HG02798 (cell line): ENCODE measurements around the gene SRBD1.
"Not testable (repeated sequence)": the region's sequence is repeated elsewhere in the genome, so short reads cannot be mapped to it uniquely, and the experiment has no call there.

Experiments used
- ATAC-seq: cut with Tn5 transposase; IDR thresholded peaks from one replicate; pipeline ENCODE4 v1.9.1; 2021; ENCODE audit warnings: mild to moderate bottlenecking; ENCODE audit not compliant: unreplicated experiment, poor library complexity

The SRBD1 gene

GRCh38 chr2:45438872-45439665 is 172.0 kb downstream of the SRBD1 start:
- ATAC-seq, result no peak

GRCh38 chr2:45436456-45436855 is 174.6 kb downstream of the SRBD1 start:
- no peak for ATAC-seq

GRCh38 chr2:45435316-45435715 is 175.8 kb downstream of the SRBD1 start:
- no peak for ATAC-seq

- no peak for ATAC-seq
Measured at GRCh38 chr2:45433363-45433762, 177.7 kb downstream of the SRBD1 start.

- no peak for ATAC-seq
Measured at GRCh38 chr2:45432406-45432805, 178.7 kb downstream of the SRBD1 start.

- not testable (repeated sequence) for ATAC-seq
Measured at GRCh38 chr2:45426025-45426424, 185.0 kb downstream of the SRBD1 start.

GRCh38 chr2:45422921-45423320 is 188.1 kb downstream of the SRBD1 start:
- no peak for ATAC-seq

- ATAC-seq, result no peak
Measured at GRCh38 chr2:45418532-45418931, 192.5 kb downstream of the SRBD1 start.

GRCh38 chr2:45415534-45416123 is 195.4 kb downstream of the SRBD1 start:
- ATAC-seq, result no peak

- ATAC-seq, result no peak
Measured at GRCh38 chr2:45412754-45413379, 198.2 kb downstream of the SRBD1 start.

GRCh38 chr2:45409677-45410076 is 201.4 kb downstream of the SRBD1 start:
- no peak for ATAC-seq

- ATAC-seq, result no peak
Measured at GRCh38 chr2:45406621-45407020, 204.4 kb downstream of the SRBD1 start.

- ATAC-seq, result no peak
Measured at GRCh38 chr2:45404807-45405297, 206.2 kb downstream of the SRBD1 start.

GRCh38 chr2:45403036-45403435 is 208.0 kb downstream of the SRBD1 start:
- ATAC-seq, result no peak

- no peak for ATAC-seq
Measured at GRCh38 chr2:45401431-45401922, 209.6 kb downstream of the SRBD1 start.

- no peak for ATAC-seq
Measured at GRCh38 chr2:45399040-45399784, 211.9 kb downstream of the SRBD1 start.

GRCh38 chr2:45397292-45397691 is 213.8 kb downstream of the SRBD1 start:
- ATAC-seq, result no peak

GRCh38 chr2:45396671-45397070 is 214.4 kb downstream of the SRBD1 start:
- no peak for ATAC-seq

GRCh38 chr2:45394842-45395241 is 216.2 kb downstream of the SRBD1 start:
- ATAC-seq, result no peak

- no peak for ATAC-seq
Measured at GRCh38 chr2:45394216-45394615, 216.9 kb downstream of the SRBD1 start.
